Inferior parietal cortex (tissue), 1 donor: Measurements from ENCODE around the gene ABLIM1.
"Not testable (repeated sequence)": the region's sequence is repeated elsewhere in the genome, so short reads cannot be mapped to it uniquely, and the experiment has no call there.

ENCODE experiments used
- DNase-seq: peaks from one replicate; pipeline ENCODE4 v3.0.0-alpha.2; 2016; ENCODE audit errors: extremely low spot score

ABLIM1 gene

GRCh38 chr10:114658175-114658574 is at the start of gene ABLIM1:
Gene ABLIM1 (minus strand): TSS chr10:114658275. CDS start chr10:114658200, 75 bp downstream.
- no peak for DNase-seq

DNA sequence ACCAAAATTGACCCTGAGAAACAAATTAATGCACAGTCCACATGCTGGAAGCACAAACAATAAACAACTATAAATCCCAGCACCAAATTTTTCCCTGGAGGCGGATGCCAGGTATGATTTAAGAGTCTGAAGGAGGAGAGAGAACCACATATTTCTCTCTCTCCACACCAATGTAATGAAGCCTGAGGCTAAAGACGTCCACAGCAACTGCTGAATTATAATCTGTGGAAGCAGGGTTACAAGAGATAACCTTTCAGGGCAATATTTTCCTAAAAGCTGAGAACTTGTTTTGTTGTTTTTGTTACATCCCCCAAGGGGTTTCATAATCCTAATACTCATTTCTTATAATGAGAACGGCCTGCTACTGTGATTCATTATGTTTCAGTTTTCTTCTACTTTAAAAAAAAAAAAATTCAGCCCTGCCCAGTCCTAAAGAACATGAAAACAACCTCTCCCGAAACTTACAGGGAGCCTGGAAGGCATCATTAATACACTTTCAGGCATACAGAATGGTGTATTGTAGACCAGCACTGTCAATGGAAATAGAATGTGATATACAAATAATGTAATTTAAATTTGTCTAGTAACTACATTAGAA is 48.5 kb upstream of the ABLIM1 start:
- DNase-seq, result no peak

- DNase-seq, result no peak
Measured at GRCh38 chr10:114704679-114705078, 46.6 kb upstream of the ABLIM1 start.

DNA sequence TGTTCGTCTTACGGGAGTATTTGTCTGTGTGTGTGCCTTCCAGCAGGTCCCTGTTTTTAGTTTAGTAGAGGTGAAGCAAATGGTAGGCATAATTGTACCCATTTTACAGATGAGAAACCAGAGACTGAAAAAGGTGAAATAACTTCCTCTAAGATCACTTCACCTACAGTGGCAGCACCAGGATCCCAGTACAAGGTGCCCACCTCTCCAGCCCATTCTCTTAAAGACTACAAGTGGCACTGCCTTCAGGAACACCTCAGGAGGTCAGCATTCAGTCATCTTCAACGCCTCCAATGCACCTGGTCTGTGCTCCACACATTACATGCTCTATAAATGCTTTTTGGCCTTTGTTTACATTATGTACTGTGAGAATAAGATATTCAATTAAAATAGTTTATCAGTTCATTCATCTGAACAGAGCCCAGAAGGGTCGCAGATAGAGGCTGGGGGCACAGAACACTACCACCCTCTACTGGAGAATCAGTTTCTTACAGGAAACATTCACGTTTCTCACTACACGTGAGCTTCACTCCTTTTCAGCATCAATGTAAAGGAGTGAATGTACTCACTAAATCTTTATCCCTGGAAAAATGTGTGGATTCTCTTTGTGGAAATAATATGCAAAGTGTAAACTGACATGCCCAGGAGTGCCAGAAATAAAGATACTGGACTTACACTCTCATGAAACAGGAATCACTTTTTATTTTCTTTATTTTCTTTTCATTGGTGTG is 45.5 kb upstream of the ABLIM1 start:
- DNase-seq, result no peak

- no peak for DNase-seq
Measured at GRCh38 chr10:114698271-114699061, 40.4 kb upstream of the ABLIM1 start.

- DNase-seq, result no peak
Measured at GRCh38 chr10:114697061-114697598, 39.1 kb upstream of the ABLIM1 start.

GRCh38 chr10:114696301-114696700 is 38.2 kb upstream of the ABLIM1 start:
- DNase-seq, result not testable (repeated sequence)

DNA sequence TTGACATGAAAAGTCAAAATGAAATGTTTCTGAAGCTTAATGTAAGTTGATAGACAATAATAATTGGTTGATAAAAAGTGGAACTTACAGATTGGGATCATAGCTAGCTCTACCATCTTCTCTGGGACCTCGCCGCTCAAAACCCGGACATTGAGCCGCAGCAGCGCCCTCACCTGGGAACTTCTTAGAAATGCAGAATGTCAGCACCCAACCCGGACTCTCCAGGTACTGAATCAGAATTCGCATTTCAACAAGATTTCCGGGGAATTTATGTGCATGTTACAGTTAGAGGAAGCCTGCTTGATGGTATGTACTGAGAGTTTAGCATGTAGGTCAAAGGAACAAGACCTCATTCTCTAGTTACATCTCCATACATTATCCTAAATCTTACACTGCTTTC is 36.7 kb upstream of the ABLIM1 start:
- DNase-seq, result no peak

GRCh38 chr10:114694062-114694461 is 36.0 kb upstream of the ABLIM1 start:
- no peak for DNase-seq

GRCh38 chr10:114691442-114691941 is 33.4 kb upstream of the ABLIM1 start:
- DNase-seq, result no peak

- no peak for DNase-seq
Measured at GRCh38 chr10:114688786-114689185, 30.7 kb upstream of the ABLIM1 start.

DNA sequence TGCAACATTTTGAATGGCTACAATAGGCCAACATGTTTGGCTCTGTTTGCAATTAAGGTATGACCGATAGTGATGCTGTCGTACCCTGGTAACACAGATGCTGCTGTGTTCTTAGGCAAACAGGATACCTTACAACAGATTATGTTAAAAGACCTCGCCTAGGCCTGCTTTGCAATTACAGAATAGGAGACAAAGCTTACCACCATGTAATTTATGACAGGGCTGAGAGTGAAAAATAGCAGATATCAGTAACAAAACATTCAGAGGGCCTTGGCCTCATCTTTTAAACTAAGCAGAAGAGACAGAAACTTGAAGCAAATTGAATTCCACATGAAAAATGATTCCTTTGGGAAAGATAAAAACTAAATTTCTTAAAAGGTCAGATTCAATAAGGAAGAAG is 29.4 kb upstream of the ABLIM1 start:
- no peak for DNase-seq

- DNase-seq, result no peak
Measured at GRCh38 chr10:114686013-114686412, 27.9 kb upstream of the ABLIM1 start.

GRCh38 chr10:114685456-114685855 is 27.4 kb upstream of the ABLIM1 start:
- no peak for DNase-seq

GRCh38 chr10:114684822-114685209 is 26.7 kb upstream of the ABLIM1 start:
- no peak for DNase-seq

- no peak for DNase-seq
Measured at GRCh38 chr10:114684084-114684821, 26.2 kb upstream of the ABLIM1 start.

DNA sequence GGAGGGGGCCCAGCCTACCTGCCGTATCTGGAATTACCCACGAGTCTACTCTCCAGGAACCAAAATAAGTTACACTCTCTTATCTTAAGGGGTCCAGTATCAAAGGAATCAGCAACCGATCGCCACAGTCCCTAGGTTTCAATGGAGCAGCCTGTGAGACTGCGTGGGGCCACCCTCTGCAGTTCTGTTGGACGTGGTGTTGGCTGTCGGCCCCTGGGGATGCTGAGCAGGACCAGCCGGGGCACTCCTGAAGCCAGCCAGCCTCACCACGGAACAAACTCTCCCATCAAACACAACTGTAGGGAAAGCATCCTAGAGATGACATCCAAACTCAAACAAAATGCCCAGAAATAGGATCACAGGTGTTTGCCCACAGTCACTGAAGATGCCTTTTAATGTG is 25.5 kb upstream of the ABLIM1 start:
- DNase-seq, result no peak

DNA sequence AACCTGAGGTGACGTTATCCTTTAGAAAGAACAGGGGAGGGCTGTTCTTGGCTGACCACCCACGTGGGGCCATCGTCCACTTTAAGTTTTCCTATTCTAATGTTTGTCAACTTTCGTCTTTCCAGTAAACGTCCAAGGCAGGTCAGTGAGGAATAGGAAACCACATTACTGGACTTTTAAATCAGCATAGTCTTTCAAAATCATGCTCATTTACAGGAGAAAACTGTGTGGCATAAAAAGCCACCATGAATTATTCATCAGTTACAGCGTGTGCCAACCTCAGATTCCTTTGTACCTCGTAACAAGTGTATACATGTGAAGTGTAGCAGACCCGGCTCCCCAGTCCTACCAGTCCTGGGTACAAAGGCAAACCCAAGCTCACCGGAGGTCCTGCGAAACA is 25.1 kb upstream of the ABLIM1 start:
- no peak for DNase-seq

DNA sequence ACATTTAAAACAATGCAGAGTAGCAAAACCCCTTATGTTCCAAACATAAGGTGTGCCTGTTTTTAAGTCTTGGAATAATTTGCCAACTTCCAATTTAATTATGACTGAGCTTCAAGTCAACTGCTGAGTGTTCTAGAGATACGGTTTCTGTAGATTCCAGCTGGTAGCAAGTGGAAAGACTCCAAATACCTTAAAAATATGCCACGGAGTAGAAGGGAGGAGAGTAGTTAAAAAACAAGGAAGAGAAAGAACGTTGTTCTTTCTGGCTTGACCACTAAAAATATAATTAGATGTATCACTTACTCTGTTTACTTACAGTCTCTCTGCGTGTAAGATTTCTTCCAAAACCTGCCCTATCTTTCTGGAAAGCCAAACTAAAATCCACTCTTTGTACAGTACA is 24.5 kb upstream of the ABLIM1 start:
- no peak for DNase-seq

GRCh38 chr10:114682121-114682520 is 24.0 kb upstream of the ABLIM1 start:
- DNase-seq, result no peak

GRCh38 chr10:114681542-114681941 is 23.5 kb upstream of the ABLIM1 start:
- no peak for DNase-seq
